Activated CD4-positive, alpha-beta T cell treated with anti-CD3 and anti-CD28 coated beads, Interleukin-2, amount 50 U/mL, for 16 hours (primary cell): Measurements from ENCODE around the gene EPS8L2.

Experiments
- DNase-seq: peaks from one replicate; pipeline ENCODE4 v3.0.0-alpha.2; 2020

The EPS8L2 gene

GRCh38 chr11:704781-705645, 1.0 kb upstream of the EPS8L2 start:
- no peak for DNase-seq

GRCh38 chr11:706439-706956, 467 bp downstream of the EPS8L2 start:
- no peak for DNase-seq

GRCh38 chr11:706957-707816, 1.2 kb downstream of the EPS8L2 start:
- no peak for DNase-seq

GRCh38 chr11:707817-708420, 1.9 kb downstream of the EPS8L2 start:
- no peak for DNase-seq

- no peak for DNase-seq
Measured at GRCh38 chr11:708511-708910, 2.5 kb downstream of the EPS8L2 start.

GRCh38 chr11:709109-709997, 3.3 kb downstream of the EPS8L2 start:
- no peak for DNase-seq

- no peak for DNase-seq
Measured at GRCh38 chr11:714436-714835, 8.4 kb downstream of the EPS8L2 start.

GRCh38 chr11:719214-720016, 13.4 kb downstream of the EPS8L2 start:
- DNase-seq = no peak

GRCh38 chr11:720017-720641, 14.1 kb downstream of the EPS8L2 start:
- DNase-seq = no peak

GRCh38 chr11:720642-721246, 14.7 kb downstream of the EPS8L2 start:
- DNase-seq = no peak

GRCh38 chr11:721247-721740, 15.3 kb downstream of the EPS8L2 start:
- no peak for DNase-seq

GRCh38 chr11:721741-722345, 15.8 kb downstream of the EPS8L2 start:
- DNase-seq = peak; percentile 28

GRCh38 chr11:722346-722811, 16.3 kb downstream of the EPS8L2 start:
- no peak for DNase-seq

- DNase-seq = peak; percentile 58
Measured at GRCh38 chr11:723120-723883, 17.3 kb downstream of the EPS8L2 start.

GRCh38 chr11:724049-724777, 18.2 kb downstream of the EPS8L2 start:
- no peak for DNase-seq

- no peak for DNase-seq
Measured at GRCh38 chr11:724778-725386, 18.9 kb downstream of the EPS8L2 start.

GRCh38 chr11:725624-726202, 19.7 kb downstream of the EPS8L2 start:
- DNase-seq = no peak
